ENCODE measurements around the gene AZIN2. TPM values are rescaled to one million over a fixed set of nuclear protein-coding genes. Genes with fewer than 3 reads are reported as not detected.

Gene AZIN2
- total RNA-seq, 2 experiments from 2014 or later = 0.27 to 0.63 TPM

DNA sequence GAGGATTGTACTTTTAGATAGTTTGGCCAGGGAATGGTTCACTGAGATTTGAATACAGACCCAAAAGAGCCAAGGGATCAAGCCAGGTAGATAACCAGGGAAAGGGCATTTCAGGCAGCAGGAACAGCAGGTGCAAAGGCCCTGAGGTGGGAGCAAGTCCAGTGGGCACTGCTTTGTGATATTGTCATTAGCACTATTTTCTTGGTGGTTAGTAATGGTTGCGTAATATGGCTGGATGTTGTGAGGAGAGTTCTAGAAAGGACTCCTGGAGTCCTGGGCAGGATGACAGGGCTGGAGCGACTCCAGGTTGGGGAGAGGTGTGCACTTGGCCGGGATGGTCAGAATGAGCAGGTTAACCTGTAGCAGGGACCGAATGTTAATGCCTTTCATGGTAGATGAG lies 4.4 kb downstream of the AZIN2 start:
- Histone ChIP-seq H4K20me1 (ENCODE audit: insufficient read depth, low read length) (no peaks in the 10 kb centered on the region), H3K36me3 (ENCODE audit: insufficient read depth, low read length) (no peaks in the 10 kb centered on the region), H3K4me2 (ENCODE audit: low read length) (no peak overlapping the region), H3K4me1 (ENCODE audit: insufficient read depth, low read length, poor library complexity, severe bottlenecking) (peaks cover 26% of the 10 kb centered on the region), H3K9me2 (ENCODE audit: insufficient read depth, low read length) (no peaks in the 10 kb centered on the region), H3K79me2 (ENCODE audit: insufficient read depth, low read depth, low read length) (no peaks in the 10 kb centered on the region), H3K9me3 (ENCODE audit: low read length) (no peaks in the 10 kb centered on the region), H2AFZ (ENCODE audit: low read length) (no peak overlapping the region), H3K4me3 (ENCODE audit: low read depth, low read length, poor library complexity, severe bottlenecking) (no peak overlapping the region), H3K27ac (ENCODE audit: low read depth, low read length, poor library complexity, severe bottlenecking) (no peak overlapping the region)
- ChIA-PET POLR2A (no interaction called here), CTCF (ENCODE audit: unreplicated experiment) (no interaction called here)
- intact Hi-C loops (cut with micrococcal nuclease; ENCODE audit: unreplicated experiment) = loop anchor here (5.0 kb wide), 1 partner anchor 373 kb away; no protein-coding TSS in a partner anchor
- no peak for DNase-seq (ENCODE audit: low spot score)
- BruUV-seq (replicated peaks) = no TSS peak
- TF ChIP-seq EZH2phosphoT487 (IDR thresholded peaks at IDR 0.05; ENCODE audit: borderline replicate concordance, low read depth, low read length) (no peak), CTCF (conservative IDR thresholded peaks at IDR 0.05; ENCODE audit: low read length) (no peak)

DNA sequence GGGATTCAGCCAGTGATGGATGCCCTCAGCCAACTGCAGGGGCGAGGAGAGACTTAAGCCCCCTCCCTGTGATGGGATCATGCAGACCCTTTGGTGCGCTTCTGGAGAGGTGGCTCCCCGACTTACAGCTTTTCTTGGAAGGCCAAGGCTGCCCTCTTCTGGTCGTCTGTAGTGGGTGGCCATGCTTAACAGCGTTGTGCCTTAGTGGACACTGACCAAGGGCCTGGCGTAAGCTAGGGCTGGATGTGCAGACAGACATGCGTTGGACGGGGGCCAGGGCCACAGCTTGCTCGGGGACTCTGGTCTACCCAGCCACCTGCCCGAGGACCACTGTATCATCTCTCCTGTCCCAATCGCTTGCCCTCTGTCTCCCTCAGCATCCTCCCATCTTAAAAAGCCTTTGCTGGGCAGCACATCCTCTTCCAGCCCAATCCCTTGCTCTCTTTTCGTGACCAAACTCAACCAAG lies 5.5 kb downstream of the AZIN2 start:
- ChIA-PET POLR2A (no interaction called here), CTCF (ENCODE audit: unreplicated experiment) (interaction anchor here (0.5 to 1.0 kb wide), 2 partner anchors 27 to 188 kb away, joined by 3 read pairs; no protein-coding TSS in a partner anchor)
- peak; percentile 72 for DNase-seq (ENCODE audit: low spot score)
- Histone ChIP-seq H3K27ac (ENCODE audit: low read depth, low read length, poor library complexity, severe bottlenecking) (no peak overlapping the region), H3K4me2 (ENCODE audit: low read length) (peak overlapping the region; percentile 34; the same call in 1 of the 2 replicates), H3K36me3 (ENCODE audit: insufficient read depth, low read length) (no peaks in the 10 kb centered on the region), H3K4me1 (ENCODE audit: insufficient read depth, low read length, poor library complexity, severe bottlenecking) (peaks cover 19% of the 10 kb centered on the region), H3K4me3 (ENCODE audit: low read depth, low read length, poor library complexity, severe bottlenecking) (no peak overlapping the region), H3K79me2 (ENCODE audit: insufficient read depth, low read depth, low read length) (no peaks in the 10 kb centered on the region), H2AFZ (ENCODE audit: low read length) (peak overlapping the region; percentile 28; the same call in 1 of the 2 replicates), H4K20me1 (ENCODE audit: insufficient read depth, low read length) (no peaks in the 10 kb centered on the region), H3K9me2 (ENCODE audit: insufficient read depth, low read length) (no peaks in the 10 kb centered on the region), H3K9me3 (ENCODE audit: low read length) (no peaks in the 10 kb centered on the region)
- intact Hi-C loops (cut with micrococcal nuclease; ENCODE audit: unreplicated experiment) = loop anchor here (1.0 to 5.0 kb wide), 3 partner anchors 153 to 374 kb away; no protein-coding TSS in a partner anchor
- peak; percentile 84 for TF ChIP-seq CTCF (conservative IDR thresholded peaks at IDR 0.05; ENCODE audit: low read length)
- TF ChIP-seq EZH2phosphoT487 (IDR thresholded peaks at IDR 0.05; ENCODE audit: borderline replicate concordance, low read depth, low read length) = no peak
- BruUV-seq (replicated peaks) = no TSS peak

- Histone ChIP-seq H3K36me3 (ENCODE audit: insufficient read depth, low read length) (no peaks in the 10 kb centered on the region), H4K20me1 (ENCODE audit: insufficient read depth, low read length) (no peaks in the 10 kb centered on the region), H3K4me3 (ENCODE audit: low read depth, low read length, poor library complexity, severe bottlenecking) (no peak overlapping the region), H3K79me2 (ENCODE audit: insufficient read depth, low read depth, low read length) (no peaks in the 10 kb centered on the region), H3K27ac (ENCODE audit: low read depth, low read length, poor library complexity, severe bottlenecking) (no peak overlapping the region), H3K4me2 (ENCODE audit: low read length) (peak overlapping the region; percentile 38), H2AFZ (ENCODE audit: low read length) (no peak overlapping the region; the same call in 1 of the 2 replicates), H3K4me1 (ENCODE audit: insufficient read depth, low read length, poor library complexity, severe bottlenecking) (peaks cover 17% of the 10 kb centered on the region), H3K9me2 (ENCODE audit: insufficient read depth, low read length) (no peaks in the 10 kb centered on the region), H3K9me3 (ENCODE audit: low read length) (no peaks in the 10 kb centered on the region)
- TF ChIP-seq CTCF (conservative IDR thresholded peaks at IDR 0.05; ENCODE audit: low read length) (no peak), EZH2phosphoT487 (IDR thresholded peaks at IDR 0.05; ENCODE audit: borderline replicate concordance, low read depth, low read length) (no peak)
- intact Hi-C loops (cut with micrococcal nuclease; ENCODE audit: unreplicated experiment) = loop anchor here (5.0 kb wide), 1 partner anchor 375 kb away; no protein-coding TSS in a partner anchor
- ChIA-PET CTCF (ENCODE audit: unreplicated experiment) (no interaction called here), POLR2A (interaction anchor here (1.1 to 1.3 kb wide), 2 partner anchors 28 to 190 kb away, joined by 4 to 7 read pairs; no protein-coding TSS in a partner anchor)
- DNase-seq (ENCODE audit: low spot score) = peak; percentile 44
- no TSS peak for BruUV-seq (replicated peaks)
These were observed 6.7 kb downstream of the AZIN2 start for GRCh38 chr1:33087677-33088076.
